GM18519 (cell line): ENCODE data around the gene CCDC192.
"Not testable (repeated sequence)": the region's sequence is repeated elsewhere in the genome, so short reads cannot be mapped to it uniquely, and the experiment has no call there.

Experiments
- ATAC-seq: cut with Tn5 transposase; IDR thresholded peaks from one replicate; pipeline ENCODE4 v1.9.1; 2021; ENCODE audit warnings: mild to moderate bottlenecking, moderate library complexity; ENCODE audit not compliant: unreplicated experiment, low FRiP score

CCDC192 gene

GRCh38 chr5:127697894-127698600 is 5.1 kb upstream of the CCDC192 start:
- no peak for ATAC-seq

DNA sequence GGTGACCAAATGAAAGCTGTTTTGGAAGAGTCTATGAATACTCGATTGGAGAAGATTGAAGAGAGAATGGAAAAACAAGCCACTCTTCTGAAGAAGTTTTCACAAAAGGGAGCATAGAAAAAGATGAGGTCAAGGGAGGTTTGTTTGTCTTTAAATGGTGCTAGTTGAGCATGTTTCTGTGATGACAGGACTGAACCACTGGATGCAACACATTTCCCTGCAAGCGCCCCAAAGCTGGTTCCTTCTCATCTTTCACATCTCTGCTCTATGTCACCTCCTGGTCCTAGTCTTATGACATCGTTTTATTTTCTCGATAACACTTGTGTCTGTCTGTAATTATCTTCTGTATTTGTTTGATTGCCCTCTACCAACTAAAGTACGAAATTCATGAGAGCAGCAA is 3.8 kb upstream of the CCDC192 start:
- no peak for ATAC-seq

DNA sequence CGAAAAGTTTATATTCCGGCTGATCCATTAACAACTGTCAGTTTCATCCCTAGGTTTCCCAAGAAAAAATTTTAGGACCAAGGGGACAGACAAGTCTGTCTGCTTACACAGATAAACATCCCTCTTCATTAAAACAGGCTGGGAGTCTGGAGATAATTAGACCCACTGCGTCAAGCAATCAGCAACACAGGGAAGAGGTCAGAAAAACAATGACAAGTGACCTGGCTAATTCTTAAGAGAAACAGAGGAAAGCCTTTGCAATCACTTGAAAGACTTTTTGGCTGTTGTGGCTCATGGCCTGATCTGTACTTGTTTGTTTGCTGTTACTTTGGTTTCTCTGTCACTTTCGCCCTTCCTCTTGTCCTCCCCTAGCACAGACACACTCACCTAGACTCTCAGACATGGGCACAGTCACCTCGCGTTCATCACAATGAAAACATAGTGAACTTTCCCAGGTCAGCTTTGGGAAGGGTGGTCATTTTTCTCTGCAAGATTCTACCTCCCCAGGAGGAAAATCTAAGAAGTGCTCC is 2.9 kb upstream of the CCDC192 start:
- no peak for ATAC-seq

DNA sequence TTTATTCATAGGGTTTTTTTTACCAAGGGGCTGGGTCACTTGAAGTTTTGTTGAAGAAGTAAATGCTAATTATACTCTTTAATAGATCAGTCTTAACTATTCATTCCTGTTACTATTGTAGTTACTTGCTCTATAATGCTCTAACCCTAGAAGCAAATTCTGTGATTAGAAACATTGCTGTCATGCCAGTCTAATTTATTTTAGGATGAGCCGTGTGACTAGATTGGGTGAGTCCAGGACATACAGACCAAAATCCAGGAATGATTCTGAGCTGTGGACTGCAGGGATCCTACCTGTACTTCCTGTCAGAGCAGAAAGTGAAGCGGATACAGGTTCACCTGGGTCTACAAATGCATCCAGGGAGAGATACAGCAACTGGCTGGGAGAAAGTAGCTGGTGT is 757 bp upstream of the CCDC192 start:
- ATAC-seq = no peak

DNA sequence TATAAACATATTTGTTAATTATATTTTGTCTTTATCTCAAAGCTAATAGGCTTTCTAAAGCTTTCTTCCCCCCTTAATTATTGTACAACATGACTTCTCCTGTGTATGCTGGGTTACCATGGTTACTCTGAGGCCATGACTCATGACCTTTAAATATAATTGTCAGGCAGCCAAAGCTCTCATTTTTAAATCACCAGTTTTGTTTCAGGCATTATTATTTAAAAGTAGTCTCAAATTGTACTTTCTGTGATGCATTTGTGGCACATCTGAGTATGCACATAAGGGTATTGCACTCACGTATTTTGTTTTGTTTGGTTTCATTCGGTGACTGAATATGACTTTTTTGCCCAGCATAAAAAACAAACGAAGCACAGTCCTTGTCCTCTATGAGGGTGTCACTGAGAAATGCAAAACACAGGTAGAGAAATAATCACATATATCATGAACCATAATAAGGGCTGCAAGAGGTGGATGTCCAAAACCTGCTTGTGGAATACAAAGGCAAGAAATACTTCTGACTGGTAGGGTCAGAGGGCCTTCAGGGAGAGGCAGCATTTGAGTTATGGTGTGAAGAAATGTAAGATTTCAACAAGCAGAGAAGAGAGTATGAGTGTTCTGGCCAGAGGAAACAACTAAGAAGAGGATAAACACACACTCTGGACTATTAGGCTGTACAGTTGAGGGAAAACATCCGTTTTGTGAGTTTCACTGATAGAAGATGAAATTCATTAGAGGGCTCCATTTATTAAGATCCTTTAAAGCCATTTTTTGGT is 2.1 kb downstream of the CCDC192 start:
- ATAC-seq = no peak

GRCh38 chr5:127706691-127707090 is 3.5 kb downstream of the CCDC192 start:
- no peak for ATAC-seq

DNA sequence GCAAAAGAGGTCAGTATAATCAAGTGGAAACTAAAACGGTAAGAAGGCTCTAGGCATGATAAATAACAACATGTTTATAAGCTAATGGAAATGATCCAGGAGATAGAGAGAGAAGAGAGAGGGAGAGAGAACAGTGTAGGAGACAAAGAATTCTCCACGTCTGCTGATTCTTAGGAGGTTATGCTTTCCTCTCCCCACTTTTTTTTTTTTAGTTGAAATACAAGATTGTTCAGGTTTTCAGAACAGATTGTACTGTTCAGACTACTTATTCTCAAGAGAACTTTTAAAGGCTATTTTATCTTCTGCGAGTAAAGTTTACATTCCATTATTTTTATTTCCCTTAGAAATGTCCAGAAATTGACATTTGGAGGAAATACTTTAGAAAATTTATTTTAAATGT is 4.0 kb downstream of the CCDC192 start:
- no peak for ATAC-seq

DNA sequence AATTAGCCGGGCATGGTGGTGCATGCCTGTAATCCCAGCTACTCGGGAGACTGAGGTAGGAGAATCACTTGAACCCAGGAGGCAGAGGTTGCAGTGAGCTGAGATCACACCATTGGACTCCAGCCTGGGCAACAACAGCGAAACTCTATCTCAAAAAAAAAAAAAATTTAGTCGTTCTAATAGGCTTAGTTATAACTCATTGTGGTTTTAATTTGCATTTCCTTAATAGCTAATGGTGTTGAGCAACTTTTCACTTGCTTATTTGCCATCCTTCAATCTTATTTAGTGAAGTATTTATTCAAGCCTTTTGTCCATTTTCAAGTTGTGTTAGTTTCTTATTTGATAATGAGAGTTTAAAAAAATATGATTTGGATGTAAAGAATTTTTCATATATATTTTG is 9.9 kb downstream of the CCDC192 start:
- ATAC-seq = not testable (repeated sequence)

GRCh38 chr5:127718181-127718580 is 15.0 kb downstream of the CCDC192 start:
- ATAC-seq = no peak

DNA sequence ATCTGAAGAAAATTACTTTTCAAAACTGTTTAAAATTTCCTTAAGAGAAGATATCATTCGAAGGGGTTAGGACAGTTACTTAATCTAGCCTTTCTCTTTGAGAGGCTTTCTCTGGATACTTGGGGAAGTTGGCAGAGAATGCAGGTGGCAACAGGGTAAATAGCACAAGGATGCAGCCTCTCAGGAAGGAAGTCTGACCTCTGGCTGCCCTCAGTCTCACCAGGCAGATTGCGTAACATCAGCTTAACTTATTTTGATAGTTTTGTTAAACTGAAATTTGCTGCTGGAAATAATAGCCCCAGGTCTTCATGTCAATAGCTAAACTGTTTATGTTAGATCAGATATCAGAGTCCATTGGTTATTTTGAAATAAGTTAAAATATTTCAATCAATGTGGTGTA is 20.4 kb downstream of the CCDC192 start:
- ATAC-seq = no peak

- ATAC-seq = no peak
These were observed 22.5 kb downstream of the CCDC192 start for GRCh38 chr5:127725673-127726072.

- ATAC-seq = no peak
These were observed 29.8 kb downstream of the CCDC192 start for GRCh38 chr5:127732963-127733362.

DNA sequence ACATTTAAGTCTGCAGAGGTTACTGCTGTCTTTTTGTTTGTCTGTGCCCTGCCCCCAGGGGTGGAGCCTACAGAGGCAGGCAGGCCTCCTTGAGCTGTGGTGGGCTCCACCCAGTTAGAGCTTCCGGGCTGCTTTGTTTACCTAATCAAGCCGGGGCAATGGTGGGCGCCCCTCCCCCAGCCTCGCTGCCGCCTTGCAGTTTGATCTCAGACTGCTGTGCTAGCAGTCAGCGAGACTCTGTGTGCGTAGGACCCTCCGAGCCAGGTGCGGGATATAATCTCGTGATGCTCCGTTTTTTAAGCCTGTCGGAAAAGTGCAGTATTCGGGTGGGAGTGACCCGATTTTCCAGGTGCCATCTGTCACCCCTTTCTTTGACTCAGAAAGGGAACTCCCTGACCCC is 36.2 kb downstream of the CCDC192 start:
- ATAC-seq = not testable (repeated sequence)

- no peak for ATAC-seq
These were observed 36.7 kb downstream of the CCDC192 start for GRCh38 chr5:127739807-127740384.

DNA sequence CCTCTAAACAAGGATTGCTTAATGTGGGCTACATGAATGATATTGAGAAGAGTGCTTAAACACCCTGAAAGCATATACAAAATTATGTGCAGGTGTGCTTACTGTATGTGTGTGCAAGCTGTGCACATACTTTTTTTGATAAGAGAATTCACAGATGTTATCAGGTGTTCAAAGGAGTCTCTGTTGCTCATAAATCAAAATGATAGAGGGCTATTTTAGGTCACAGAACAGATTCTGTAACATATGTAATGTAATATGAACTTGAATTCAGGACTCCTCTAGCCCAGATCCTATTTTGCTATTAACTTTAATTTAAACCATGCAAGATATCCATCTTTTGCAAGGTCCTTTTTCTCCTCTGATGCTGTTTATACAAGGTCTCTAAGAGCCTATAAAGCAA is 38.2 kb downstream of the CCDC192 start:
- ATAC-seq = no peak

DNA sequence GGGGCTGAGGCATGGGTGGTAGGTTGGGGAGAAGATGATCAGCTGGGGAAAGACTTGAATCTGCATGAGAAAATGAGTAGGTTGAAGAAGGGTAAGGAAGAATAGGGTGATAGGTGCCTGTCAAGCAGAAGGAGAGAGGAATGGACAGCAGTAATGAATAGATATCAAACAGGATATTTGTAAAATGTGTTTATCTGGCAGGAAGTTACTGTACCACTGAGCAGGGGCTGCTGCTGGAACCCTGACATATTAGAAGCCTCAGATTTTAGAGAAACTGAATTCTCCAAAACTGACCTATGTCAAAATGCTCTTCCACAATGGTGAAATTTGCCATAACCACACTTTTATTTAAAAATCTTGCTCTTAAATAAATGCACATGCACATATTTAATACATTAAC is 41.0 kb downstream of the CCDC192 start:
- ATAC-seq = no peak

DNA sequence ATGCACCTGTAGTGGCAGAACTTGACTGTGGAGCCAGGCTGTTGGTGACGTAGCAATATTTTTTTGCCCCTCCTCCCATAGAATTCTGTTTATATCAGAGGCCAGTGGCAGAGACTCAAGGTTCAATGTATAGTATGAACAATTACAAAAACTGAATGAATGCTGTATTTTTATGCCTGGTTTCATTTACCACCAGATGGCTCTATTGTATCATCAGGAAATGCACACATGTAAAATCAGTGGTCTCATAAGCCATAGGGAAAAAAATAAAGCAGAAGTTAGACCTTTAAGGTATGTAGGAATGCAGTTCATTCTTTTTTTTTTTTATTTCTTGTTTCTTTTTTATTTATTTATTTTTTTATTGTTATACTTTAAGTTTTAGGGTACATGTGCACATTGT is 43.6 kb downstream of the CCDC192 start:
- no peak for ATAC-seq

- ATAC-seq = not testable (repeated sequence)
These were observed 49.5 kb downstream of the CCDC192 start for GRCh38 chr5:127752503-127753265.

DNA sequence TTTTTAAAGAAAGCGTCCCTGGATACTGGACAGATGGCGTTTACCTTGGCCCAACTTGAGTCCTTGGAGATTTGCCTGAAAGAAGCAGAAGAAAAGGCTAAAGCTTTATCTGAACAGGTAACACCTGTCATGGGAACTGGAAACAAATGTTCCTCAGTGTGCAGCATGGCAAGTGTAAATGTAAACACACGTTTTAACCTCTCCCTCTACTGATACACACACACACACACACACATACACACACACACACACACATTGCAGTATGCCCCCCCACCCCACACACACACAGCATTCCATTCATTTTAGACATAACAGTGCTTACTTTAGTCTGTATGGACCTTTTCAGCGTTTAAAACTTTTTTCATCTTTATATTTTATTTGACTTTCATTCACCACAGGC is 51.1 kb downstream of the CCDC192 start:
- ATAC-seq = no peak

DNA sequence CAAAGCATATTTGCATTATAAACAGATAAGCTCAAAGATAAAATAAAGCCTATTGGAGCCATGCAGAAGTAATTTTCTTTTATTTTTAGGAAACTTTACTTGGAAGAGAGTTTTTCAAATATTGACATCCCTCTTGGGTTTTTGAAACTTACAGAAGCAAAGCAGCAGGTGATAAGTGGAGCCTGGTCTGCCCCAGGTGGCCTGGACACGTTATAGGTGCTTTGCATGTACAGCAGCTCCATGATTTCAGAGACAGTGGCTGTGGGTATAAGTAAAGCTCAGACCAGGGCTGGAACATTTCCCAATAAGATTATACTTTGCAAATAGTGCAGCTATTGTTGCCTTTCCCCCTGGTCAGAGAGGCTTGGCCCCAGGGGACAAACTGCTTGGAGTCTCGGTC is 51.5 kb downstream of the CCDC192 start:
- no peak for ATAC-seq

DNA sequence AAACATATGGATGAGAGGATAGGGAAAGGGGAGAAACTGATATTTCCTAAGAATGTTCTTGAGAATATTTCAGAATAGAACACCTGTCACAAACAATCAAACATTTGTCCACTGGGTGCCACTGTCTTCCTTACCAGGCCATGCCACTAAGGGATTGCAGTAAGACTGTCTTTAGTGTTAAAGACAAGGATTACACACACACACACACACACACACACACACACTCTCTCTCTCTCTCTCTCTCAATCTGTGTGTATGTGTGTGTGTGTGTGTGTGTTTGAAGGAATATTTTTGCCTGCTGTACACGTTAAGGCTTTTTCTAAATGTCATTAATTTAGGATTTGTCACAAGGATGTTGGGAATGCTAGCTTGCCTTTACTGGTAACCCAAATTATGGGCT is 54.4 kb downstream of the CCDC192 start:
- no peak for ATAC-seq
